ENCODE measurements around the gene SAMD9.
A peak's percentile ranks its signal among the peaks of the same experiment; 100 is the strongest.
"Not testable (repeated sequence)": the region's sequence is repeated elsewhere in the genome, so short reads cannot be mapped to it uniquely, and the experiment has no call there.

Gene SAMD9

DNA sequence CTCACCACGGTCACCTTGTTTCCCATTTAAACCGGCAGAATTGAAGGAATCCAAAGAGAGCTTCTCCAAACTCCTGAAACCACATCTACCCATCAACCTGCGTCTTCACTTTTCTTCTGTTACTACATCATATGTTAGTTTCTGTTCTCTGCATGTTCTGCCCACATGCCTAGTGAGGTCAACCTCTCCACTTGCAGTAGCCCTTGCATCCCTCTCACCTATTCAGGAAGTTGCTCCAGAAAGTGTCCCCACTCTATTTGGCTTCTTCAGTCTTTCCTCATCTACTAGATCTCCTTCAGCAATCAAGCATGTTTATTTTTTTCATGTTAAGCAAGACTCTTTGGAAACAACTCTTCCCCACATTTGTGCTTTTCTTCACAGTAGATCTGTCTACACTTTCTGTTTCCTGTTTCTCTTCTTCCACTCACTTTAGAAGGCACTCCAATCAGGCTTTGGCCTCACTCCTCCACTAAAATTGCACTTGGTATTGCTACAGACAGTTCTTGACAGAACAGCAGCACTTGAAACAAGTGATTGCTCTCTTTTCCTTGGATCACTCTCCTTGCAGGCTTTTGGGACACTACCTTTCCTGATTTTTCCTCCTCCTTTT, 22.9 kb upstream of the SAMD9 start:
- H3K9me3 Mint-ChIP-seq: peaks cover under 1 to 9% of the 10 kb centered on the region in 2 donors
- H3K4me3 Mint-ChIP-seq: no peak overlapping the region
- no peak for DNase-seq
- no peak overlapping the region for H3K27ac Mint-ChIP-seq
- no peaks in the 10 kb centered on the region for H3K27me3 Mint-ChIP-seq
- no peak for ATAC-seq
- H3K4me1 Mint-ChIP-seq: peaks cover 1% of the 10 kb centered on the region

DNA sequence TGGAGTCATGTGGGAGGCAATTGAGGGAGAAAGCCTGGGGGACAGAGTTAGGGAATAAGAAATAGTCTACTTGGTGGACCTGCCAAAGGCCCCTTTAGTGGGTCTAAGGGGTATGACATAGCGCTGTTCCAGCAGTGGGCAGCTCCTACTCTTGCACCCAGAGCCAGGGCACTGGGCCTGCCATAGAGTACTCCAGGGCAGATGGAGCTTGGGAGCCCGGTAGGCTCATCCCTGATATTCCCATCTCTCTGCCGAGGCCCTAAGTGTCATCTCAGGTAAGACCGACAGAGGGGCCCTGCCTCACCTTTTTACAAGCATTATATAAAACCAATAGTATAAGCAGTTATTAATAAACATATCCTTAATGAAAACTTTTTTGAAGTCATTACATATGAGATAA, 20.8 kb upstream of the SAMD9 start:
- DNase-seq: no peak
- H3K4me1 Mint-ChIP-seq: no peaks in the 10 kb centered on the region
- no peak overlapping the region for H3K4me3 Mint-ChIP-seq
- H3K27ac Mint-ChIP-seq: no peak overlapping the region
- no peak for ATAC-seq
- peaks cover 19 to 30% of the 10 kb centered on the region in 2 donors for H3K9me3 Mint-ChIP-seq
- no peaks in the 10 kb centered on the region for H3K27me3 Mint-ChIP-seq

DNA sequence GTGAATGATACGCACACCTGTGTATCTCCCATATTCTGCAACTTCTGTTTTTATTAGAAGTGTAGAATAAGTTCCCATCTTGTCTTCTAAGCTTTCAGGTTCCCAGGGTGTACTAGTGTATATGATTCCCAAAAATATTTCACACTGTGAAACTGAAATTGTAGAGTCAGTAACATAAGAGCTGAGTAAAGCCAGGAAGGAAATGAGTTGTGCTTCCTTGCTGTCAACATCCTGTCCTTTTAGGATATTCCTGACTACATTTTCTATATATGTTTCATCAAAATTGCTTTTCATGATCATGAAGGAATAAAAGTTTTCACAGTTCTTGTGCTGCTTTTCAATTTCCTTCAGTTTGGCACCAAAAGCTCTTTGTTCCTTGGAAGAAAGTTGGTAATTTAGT, 15.2 kb upstream of the SAMD9 start:
- no peak overlapping the region for H3K4me3 Mint-ChIP-seq

DNA sequence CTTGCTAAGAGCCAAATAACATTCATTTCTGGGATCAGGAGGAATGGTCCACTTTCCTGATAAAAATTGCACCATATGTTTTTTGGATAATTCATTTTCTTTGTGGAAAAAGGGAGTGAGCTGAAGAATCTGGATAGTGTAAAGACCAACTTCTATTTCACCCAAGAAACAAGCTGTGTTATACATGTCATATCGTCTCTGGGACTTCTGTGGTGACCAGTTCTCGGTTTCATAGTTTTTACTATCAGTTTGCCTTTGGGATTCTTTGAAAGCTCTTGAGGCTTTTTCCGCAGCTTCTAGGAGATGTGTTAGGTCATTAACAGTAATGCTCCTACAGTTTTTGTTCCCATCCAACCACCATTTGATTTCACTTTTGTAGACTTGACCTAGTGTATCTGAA, 14.4 kb upstream of the SAMD9 start:
- H3K9me3 Mint-ChIP-seq: peaks cover 44 to 57% of the 10 kb centered on the region in 2 donors

More for the DNA sequence above, 15.2 kb upstream of the SAMD9 start:
- Mint-ChIP-seq H3K4me1 (no peaks in the 10 kb centered on the region), H3K9me3 (peaks cover 44 to 58% of the 10 kb centered on the region in 2 donors), H3K27me3 (no peaks in the 10 kb centered on the region), H3K27ac (no peak overlapping the region)
- DNase-seq (no peak), ATAC-seq (no peak)

DNA sequence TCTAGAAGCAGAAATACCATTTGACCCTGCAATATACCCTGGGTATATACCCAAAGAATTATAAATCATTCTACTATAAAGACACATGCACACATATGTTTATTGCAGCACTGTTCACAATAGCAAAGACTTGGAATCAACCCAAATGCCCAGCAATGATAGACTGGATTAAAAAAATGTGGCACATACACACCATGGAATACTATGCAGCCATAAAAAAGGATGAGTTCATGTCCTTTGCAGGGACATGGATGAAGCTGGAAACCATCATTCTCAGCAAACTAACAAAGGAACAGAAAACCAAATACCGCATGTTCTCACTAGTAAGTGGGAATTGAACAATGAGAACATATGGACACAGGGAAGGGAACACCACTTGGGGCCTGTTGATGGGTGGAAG, 9.2 kb upstream of the SAMD9 start:
- not testable (repeated sequence) for DNase-seq, H3K27ac Mint-ChIP-seq, H3K4me1 Mint-ChIP-seq, H3K4me3 Mint-ChIP-seq, ATAC-seq, H3K27me3 Mint-ChIP-seq
- peaks cover 44 to 71% of the 10 kb centered on the region in 2 donors for H3K9me3 Mint-ChIP-seq

More for the DNA sequence above, 14.4 kb upstream of the SAMD9 start:
- Mint-ChIP-seq H3K4me3 (no peak overlapping the region), H3K27ac (no peak overlapping the region), H3K4me1 (no peaks in the 10 kb centered on the region), H3K27me3 (no peaks in the 10 kb centered on the region)
- no peak for ATAC-seq
- no peak for DNase-seq

DNA sequence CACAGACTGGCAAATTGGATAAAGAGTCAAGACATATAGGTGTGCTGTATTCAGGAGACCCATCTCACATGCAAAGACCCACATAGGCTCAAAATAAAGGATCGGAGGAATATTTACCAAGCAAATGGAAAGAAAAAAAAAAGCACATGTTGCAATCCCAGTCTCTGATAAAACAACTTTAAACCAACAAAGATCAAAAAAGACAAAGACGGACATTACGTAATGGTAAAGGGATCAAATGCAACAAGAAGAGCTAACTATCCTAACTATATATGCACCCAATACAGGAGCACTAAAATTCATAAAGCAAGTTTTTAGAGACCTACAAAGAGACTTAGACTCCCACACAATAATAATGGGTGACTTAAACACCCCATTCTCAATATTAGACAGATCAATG, 5.8 kb upstream of the SAMD9 start:
- DNase-seq, H3K4me3 Mint-ChIP-seq, H3K27ac Mint-ChIP-seq, H3K27me3 Mint-ChIP-seq, ATAC-seq, H3K4me1 Mint-ChIP-seq: not testable (repeated sequence)
- peaks cover 28 to 59% of the 10 kb centered on the region in 2 donors for H3K9me3 Mint-ChIP-seq

DNA sequence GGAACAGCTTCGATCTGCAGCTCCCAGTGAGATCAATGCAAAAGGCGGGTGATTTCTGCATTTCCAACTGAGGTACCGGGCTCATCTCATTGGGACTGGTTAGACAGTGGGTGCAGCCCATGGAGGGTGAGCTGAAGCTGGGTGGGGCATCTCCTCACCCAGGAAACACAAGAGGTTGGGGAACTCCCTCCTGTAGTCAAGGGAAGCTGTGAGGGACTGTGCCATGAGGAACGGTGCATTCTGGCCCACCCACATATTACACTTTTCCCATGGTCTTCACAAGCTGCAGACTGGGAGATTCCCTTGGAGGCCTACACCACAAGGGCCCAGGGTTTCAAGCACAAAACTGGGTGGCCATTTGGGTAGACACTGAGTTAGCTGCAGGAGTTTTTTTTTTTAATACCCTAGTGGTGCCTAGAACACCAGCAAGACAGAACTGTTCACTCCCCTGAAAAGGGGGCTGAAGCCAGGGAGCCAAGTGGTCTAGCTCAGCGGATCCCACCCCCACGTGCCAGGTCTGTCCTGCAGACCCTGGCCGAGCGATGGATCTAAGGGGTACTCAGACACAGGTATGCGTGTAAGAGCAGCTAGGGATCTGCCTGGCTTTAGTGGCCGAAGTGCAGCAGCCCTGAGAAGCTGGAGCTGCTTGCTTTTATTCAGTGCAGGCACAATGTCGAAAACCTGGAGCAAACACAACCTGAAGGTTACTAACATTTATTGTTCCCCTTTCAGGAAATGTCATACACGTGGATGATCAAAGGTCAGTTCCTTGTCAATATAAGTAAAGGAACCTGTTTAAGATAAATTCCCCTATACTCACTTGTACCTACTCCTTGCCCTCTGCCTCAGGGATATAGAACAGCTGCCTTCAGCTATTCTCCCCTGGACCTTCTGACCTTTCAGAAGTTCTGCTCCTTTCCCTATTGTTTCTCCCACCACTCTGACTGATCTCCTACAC, 3.1 kb upstream of the SAMD9 start:
- ATAC-seq: no peak
- H3K27ac Mint-ChIP-seq: no peak overlapping the region
- no peaks in the 10 kb centered on the region for H3K27me3 Mint-ChIP-seq
- no peak for DNase-seq
- H3K4me1 Mint-ChIP-seq: peaks cover 14% of the 10 kb centered on the region
- H3K4me3 Mint-ChIP-seq: no peak overlapping the region
- peaks cover 14 to 46% of the 10 kb centered on the region in 2 donors for H3K9me3 Mint-ChIP-seq

DNA sequence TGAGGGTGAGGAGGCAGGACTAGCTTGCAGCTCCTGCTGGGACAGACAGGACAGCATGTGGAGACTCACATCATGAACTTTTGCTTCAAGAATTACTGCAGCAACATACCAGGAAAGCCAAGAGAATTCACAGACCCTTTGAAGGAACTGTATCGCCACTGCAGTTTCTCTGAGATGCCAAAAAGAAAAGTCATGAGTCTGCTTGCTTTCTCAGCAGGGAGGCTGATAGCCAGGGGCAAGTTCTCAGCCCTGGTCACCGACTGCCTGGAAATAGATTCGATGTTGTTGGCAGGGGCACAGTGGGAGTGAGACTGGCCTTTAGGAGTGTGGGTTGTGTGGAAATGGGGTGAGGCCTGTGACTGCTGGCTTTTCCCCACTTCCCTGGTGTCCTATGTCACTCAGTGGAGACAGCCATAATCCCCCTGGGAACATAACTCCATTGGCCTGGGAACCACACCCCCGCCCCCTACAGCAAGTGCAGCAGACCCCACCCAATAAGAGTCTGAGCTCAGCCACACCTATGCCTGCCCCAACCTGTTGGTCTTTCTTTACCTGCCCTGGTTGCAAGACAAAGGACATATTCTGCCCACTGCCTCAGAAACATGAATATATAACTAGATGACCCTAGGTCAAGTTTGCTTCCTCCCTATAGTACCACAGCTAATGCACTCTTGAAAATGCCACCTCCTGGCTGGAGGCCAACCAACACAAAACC, 1.6 kb upstream of the SAMD9 start:
- Mint-ChIP-seq H3K4me3 (no peak overlapping the region), H3K4me1 (peaks cover 29% of the 10 kb centered on the region), H3K9me3 (peaks cover 12 to 33% of the 10 kb centered on the region in 2 donors), H3K27ac (peak overlapping the region in 1 of 2 donors; percentile 65), H3K27me3 (no peaks in the 10 kb centered on the region)
- no peak for ATAC-seq
- no peak for DNase-seq

DNA sequence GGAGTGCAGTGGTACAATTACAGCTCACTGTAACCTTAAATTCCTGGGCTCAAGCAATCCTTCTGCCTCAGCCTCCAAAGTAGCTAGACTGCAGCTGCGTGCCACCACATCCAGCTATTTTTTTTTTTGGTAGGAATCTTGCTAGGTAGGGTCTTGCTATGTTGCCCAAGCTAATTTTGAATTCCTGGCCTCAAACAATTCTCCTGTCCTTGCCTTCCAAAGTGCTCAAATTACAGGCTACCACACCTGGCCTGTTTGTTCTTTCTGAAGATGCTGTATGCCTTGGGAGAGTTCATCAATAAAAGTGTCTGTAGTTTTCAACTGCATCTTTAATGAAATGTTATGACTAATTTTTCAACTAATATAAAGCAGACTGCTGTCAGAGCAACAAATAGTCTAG, 452 bp downstream of the SAMD9 start:
- H3K27ac Mint-ChIP-seq: peak overlapping the region; percentile 69 to 83
- ATAC-seq (no peak), DNase-seq (no peak)
- H3K4me3 Mint-ChIP-seq: peak overlapping the region; percentile 74 to 84
- H3K9me3 Mint-ChIP-seq: peaks cover 8 to 24% of the 10 kb centered on the region in 2 donors
- H3K4me1 Mint-ChIP-seq: peaks cover 32% of the 10 kb centered on the region
- H3K27me3 Mint-ChIP-seq: no peaks in the 10 kb centered on the region

DNA sequence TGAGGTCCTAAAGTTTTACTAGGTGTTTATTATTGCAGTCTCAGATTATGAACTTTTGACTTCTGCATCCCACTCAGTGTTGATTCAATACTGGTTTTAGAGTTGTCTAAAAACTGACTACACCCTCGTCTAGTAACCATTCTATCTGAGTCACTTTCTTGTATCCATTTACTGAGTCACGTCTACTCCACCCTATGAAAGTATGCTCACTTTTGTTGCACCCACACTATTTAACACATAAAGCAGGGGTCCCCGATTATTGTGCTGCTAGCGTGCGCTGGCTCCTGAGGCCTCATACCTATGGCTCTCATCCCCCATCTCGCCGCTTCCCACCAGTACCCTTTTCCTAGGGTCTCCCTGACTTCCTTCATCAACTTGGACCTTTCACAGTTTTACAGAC, 2.0 kb downstream of the SAMD9 start:
- peak; percentile 89 for ATAC-seq
- peaks cover 17 to 22% of the 10 kb centered on the region in 2 donors for H3K9me3 Mint-ChIP-seq
- H3K27me3 Mint-ChIP-seq: no peaks in the 10 kb centered on the region
- peaks cover 36% of the 10 kb centered on the region for H3K4me1 Mint-ChIP-seq
- H3K4me3 Mint-ChIP-seq: peak overlapping the region; percentile 74 to 84
- H3K27ac Mint-ChIP-seq: peak overlapping the region in 1 of 2 donors; percentile 47
- no peak for DNase-seq

DNA sequence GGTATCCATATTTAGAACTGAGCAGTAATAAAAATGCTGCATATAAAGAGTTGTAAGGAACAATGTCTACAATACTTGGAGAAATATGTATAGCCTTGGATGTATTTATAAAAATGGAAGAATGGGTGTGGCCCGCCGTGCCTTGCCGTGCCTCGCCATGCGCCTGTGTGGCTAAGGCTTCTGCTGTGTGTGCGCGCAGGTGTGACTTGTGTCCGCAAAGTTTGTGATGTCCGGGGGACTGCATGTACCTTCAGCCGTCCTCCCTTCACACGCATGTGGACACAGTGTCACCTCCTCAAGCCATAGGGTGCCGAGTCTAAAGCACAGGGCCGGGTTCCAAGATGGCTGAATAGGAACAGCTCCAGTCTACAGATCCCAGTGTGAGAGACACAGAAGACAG, 9.8 kb downstream of the SAMD9 start:
- Mint-ChIP-seq H3K27ac (no peak overlapping the region), H3K27me3 (no peaks in the 10 kb centered on the region), H3K9me3 (peaks cover 42 to 58% of the 10 kb centered on the region in 2 donors), H3K4me3 (no peak overlapping the region), H3K4me1 (peaks cover 5% of the 10 kb centered on the region)
- no peak for DNase-seq
- no peak for ATAC-seq

DNA sequence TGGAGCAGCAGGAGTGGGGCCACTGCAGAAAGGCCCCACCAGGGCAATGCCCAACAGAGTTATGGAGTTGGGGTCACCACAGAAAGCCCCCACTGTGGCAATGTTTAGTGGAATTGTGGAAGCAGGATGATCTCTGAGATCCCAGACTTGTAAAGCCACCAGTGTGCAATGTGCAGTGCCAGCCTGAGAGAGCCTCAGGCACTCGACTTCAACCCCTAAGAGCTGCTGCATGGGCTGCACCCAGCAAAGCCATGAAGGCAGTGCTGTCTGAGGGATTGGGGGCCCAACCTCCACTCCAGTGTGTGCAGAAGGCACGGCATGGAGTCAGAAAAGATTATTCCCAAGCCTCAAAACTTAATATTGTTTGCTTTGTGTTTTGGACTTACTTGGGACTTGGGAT, 20.4 kb downstream of the SAMD9 start:
- Mint-ChIP-seq H3K4me3 (no peak overlapping the region), H3K27me3 (no peaks in the 10 kb centered on the region), H3K9me3 (peaks cover 31 to 49% of the 10 kb centered on the region in 2 donors), H3K4me1 (no peaks in the 10 kb centered on the region), H3K27ac (no peak overlapping the region)
- DNase-seq (no peak), ATAC-seq (no peak)

DNA sequence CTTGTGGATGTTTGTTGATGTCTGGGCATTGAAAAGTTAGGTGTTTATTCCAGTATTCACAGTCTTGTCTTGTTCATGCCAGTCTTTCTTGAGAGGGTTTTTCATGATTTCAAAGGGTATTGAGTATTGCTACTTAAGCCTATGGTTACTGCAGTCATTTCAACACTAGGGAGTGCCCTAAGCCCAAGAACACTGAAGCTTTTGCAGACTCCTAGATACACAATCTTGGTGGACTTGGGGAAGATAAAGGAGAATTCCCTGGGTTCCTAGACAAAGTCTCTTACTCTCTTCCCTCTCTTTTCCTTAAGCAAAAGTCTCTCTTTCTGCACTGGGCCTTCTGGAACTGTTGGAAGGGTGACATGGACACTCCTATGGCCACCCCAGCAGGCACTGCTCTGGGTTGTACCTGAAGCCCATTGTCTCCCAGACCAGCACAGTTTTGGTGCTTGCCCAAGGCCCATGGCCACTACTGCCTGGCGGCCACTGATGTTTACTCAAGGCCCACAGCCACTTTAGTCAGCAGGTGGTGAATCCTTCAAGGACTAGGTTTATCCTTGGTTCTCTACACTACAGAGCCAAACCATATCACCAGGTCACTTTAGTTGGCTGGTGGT, 24.9 kb downstream of the SAMD9 start:
- H3K9me3 Mint-ChIP-seq: peaks cover 25 to 31% of the 10 kb centered on the region in 2 donors
- H3K27ac Mint-ChIP-seq: no peak overlapping the region
- DNase-seq (no peak), ATAC-seq (peak; percentile 77)
- no peaks in the 10 kb centered on the region for H3K4me1 Mint-ChIP-seq
- H3K27me3 Mint-ChIP-seq: peaks cover 14% of the 10 kb centered on the region
- H3K4me3 Mint-ChIP-seq: no peak overlapping the region

DNA sequence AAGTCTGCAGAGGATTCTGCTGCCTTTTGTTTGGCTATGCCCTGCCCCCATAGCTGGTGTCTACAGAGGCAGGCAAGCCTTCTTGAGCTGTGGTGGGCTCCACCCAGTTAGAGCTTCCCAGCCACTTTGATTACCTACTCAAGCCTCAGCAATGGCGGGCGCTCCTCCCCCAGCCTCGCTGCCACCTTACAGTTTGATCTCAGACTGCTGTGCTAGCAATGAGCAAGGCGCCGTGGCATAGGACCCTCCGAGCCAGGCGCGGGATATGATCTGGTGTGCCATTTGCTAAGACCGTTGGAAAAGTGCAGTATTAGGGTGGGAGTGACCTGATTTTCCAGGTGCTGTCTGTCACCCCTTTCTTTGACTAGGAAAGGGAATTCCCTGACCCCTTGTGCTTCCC, 44.4 kb downstream of the SAMD9 start:
- peaks cover 19% of the 10 kb centered on the region in 2 donors for H3K9me3 Mint-ChIP-seq

DNA sequence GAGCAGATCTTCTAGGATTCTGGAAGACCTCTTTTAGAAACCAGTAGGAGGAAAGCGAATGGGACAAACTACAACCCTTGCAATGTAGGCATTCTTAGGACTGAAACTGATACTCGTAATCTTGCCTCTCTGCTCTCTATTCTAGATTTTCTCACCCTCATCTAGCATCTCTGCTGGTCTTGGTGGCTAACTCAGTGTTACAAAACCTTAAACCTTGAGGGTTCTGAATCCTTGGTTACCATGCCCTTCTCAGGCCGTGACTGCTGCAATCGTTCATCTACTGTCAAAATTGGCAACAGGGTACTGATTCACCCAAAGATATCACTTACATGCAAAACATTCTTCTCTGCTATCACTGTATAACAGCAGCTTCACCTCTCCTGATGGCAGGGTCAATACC, 55.2 kb downstream of the SAMD9 start:
- DNase-seq: no peak
- peaks cover 6 to 8% of the 10 kb centered on the region in 2 donors for H3K9me3 Mint-ChIP-seq
- H3K27me3 Mint-ChIP-seq: peaks cover 22% of the 10 kb centered on the region
- no peak overlapping the region for H3K27ac Mint-ChIP-seq
- H3K4me3 Mint-ChIP-seq: no peak overlapping the region
- no peaks in the 10 kb centered on the region for H3K4me1 Mint-ChIP-seq
- no peak for ATAC-seq

More for the DNA sequence above, 44.4 kb downstream of the SAMD9 start:
- DNase-seq, H3K4me3 Mint-ChIP-seq, ATAC-seq, H3K27ac Mint-ChIP-seq, H3K4me1 Mint-ChIP-seq: not testable (repeated sequence)
- peaks cover 23% of the 10 kb centered on the region for H3K27me3 Mint-ChIP-seq
